Activated CD4-positive, alpha-beta T cell treated with anti-CD3 and anti-CD28 coated beads, Interleukin-2, amount 50 U/mL, for 48 hours (primary cell): Measurements from ENCODE around the gene CNIH3.

Experiments
- DNase-seq, 2 experiments: peaks; one replicate each; pipeline ENCODE4 v3.0.0-alpha.2; 2020

CNIH3 gene

GRCh38 chr1:224726441-224727182, 110.5 kb downstream of the CNIH3 start:
- no peak for DNase-seq

- no peak for DNase-seq
These were observed 111.5 kb downstream of the CNIH3 start for GRCh38 chr1:224727351-224728289.

- DNase-seq = no peak
These were observed 114.4 kb downstream of the CNIH3 start for GRCh38 chr1:224730540-224730939.

GRCh38 chr1:224730965-224731364, 114.8 kb downstream of the CNIH3 start:
- DNase-seq = no peak

- no peak for DNase-seq
These were observed 115.5 kb downstream of the CNIH3 start for GRCh38 chr1:224731633-224732032.

GRCh38 chr1:224732377-224733026, 116.4 kb downstream of the CNIH3 start:
- DNase-seq = no peak

- DNase-seq = no peak
These were observed 117.2 kb downstream of the CNIH3 start for GRCh38 chr1:224733027-224733911.

GRCh38 chr1:224734261-224734935, 118.3 kb downstream of the CNIH3 start:
- DNase-seq = no peak

- DNase-seq = no peak
These were observed 119.0 kb downstream of the CNIH3 start for GRCh38 chr1:224735159-224735558.

GRCh38 chr1:224736619-224737352, 120.7 kb downstream of the CNIH3 start:
- DNase-seq = no peak

GRCh38 chr1:224737353-224737727, 121.2 kb downstream of the CNIH3 start:
- DNase-seq = no peak

GRCh38 chr1:224739303-224739996, 123.3 kb downstream of the CNIH3 start:
- DNase-seq = no peak

GRCh38 chr1:224739997-224740684, 124.0 kb downstream of the CNIH3 start:
- no peak for DNase-seq

GRCh38 chr1:224740685-224741052, 124.6 kb downstream of the CNIH3 start:
- DNase-seq = no peak

GRCh38 chr1:224742349-224742748, 126.2 kb downstream of the CNIH3 start:
- DNase-seq = no peak

GRCh38 chr1:224743608-224744164, 127.6 kb downstream of the CNIH3 start:
- no peak for DNase-seq

GRCh38 chr1:224744521-224744920, 128.4 kb downstream of the CNIH3 start:
- DNase-seq = no peak

GRCh38 chr1:224745394-224745793, 129.3 kb downstream of the CNIH3 start:
- DNase-seq = no peak

- no peak for DNase-seq
These were observed 129.8 kb downstream of the CNIH3 start for GRCh38 chr1:224745924-224746323.

GRCh38 chr1:224747578-224747977, 131.5 kb downstream of the CNIH3 start:
- DNase-seq = peak; percentile 5 to 12
